ENCODE results near the gene DCAF10. TPM values are rescaled to one million over a fixed set of nuclear protein-coding genes. Genes with fewer than 3 reads are reported as not detected.
"Not testable (repeated sequence)": the region's sequence is repeated elsewhere in the genome, so short reads cannot be mapped to it uniquely, and the experiment has no call there.

Gene DCAF10
- total RNA-seq, 1 donor from 2014 or later, result 24.4 TPM

DNA sequence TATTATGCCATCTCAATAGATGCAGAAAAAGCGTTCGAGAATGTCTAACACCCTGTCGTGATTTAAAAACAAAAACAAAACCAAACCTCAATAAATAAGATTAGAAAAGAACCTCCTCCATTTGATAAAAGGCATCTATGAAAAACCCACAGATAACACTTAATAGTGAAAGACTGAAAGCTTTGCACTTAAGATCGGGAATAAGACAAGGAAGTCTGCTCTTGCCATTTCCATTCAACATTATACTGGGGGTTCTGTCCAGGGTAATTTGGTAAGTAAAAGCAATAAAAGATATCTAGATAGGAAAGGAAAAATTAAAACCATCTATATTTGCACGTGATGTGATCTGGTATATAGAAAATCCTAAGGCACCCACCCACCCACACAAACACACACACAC, 8.5 kb upstream of the DCAF10 start:
- ATAC-seq, result no peak

DNA sequence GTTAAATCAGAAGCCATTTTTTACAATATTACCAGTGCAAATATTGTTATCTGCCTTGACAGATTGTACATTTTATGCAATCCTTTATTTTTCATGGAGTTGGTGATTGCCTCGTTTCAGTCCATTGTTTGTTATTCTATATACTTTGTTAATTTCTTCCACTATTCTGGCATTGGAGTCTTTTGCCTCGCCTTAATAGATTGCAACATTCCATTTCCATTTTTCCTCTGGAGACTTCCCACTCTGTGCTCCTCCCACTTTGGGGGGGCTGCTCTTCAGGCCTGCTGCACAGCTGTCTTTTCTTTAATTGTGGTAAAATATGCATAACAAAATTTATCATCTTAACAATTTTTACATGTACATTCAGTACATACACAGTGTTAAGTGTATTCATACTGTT, 4.4 kb upstream of the DCAF10 start:
- no peak for ATAC-seq

DNA sequence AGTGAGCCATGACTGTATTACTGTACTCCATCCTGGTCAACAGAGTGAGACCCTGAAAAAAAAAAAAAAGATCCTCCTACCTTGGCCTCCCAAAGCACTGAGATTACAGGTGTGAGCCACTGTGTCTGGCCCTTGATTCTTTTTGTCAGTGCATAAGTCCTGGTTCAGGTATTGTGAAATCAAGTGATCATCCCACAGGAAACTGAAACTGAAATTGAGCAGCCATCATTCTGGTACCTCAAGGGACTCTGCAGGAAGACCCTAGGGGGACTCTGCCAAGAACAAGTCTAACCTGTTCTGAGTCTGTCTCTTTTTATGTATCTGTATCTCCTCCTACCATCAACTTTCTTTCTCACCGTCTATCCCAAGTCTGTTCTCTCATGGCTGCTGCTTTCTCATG, 1.9 kb upstream of the DCAF10 start:
- ATAC-seq, result no peak

DNA sequence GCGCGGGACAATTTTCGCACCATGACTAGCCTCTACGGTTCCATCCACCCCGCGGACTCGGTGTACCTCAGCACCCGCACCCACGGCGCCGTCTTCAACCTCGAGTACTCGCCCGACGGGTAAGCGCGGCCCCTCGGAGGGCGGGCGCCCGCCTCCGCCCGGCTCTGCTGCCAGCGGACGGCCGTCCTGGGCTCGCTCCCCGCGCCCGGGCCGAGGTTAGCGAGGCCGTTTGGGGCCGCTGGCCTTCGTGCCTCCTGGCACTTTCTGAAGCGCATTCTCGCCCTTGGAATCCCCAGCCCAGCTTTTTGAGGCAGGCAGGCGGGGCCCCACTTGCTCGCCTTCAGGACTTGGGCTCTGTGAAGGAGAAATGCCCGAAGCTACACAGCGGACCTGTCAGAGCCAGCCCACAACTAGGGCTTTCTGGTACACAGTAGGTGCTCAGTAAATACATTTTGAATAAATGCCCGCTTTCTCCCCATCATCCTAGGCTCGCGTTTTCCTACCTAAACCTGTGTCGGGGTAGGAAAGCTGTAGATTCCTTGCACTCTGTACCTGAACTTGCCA, 772 bp downstream of the DCAF10 start:
- ATAC-seq, result peak; percentile 36

DNA sequence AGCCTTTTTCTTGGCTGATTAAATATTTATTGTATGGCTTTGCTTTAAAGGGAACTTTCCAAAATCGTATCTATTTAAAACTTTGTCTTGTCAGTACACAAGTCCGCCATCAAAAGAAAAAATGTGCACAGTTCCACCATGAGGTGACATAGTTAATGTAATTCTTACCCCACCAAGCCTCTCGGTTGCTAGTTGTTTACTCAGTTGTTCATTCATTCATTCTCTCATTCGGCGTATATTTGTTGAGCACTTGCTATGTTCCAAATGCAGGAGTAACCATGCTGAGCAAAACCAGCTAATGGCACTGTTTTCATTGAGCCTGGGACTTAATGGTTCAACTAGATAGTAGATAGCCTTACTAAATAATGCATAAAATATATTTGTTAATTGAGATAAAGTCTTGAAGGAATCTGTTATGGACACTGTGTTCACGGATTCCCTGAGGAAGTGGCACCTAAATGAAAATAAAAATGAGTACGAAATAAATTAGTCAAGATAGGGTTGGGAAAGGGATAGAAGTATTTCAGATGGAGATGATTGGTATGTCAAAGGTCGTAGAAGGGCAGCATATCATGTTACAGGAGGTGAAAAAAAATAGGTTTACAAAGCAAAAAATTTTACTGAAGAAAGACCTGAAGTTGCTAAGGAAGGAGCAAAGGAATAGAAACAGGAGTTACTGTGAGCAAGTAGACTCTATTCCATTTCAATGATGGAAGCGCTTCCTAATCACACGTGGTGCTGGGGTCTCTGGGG, 1.5 kb downstream of the DCAF10 start:
- no peak for ATAC-seq

DNA sequence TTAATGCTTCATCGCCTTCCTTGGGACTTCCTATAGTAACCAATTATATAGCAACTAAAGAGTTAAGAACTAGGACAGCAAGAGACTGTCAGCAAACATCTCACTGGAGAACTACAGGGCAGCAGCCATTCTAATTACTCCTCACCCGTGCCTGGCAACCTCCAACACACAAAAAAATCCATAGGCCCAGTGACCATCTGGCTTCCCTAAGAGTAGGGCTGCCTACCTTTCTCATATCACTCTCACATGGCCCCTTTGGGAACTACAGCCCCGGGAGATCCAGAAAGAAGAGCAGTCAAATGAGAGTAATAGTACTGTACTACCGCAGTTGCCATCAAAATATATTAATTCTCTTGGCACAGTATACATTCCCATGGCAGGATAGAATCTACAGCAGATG, 5.7 kb downstream of the DCAF10 start:
- no peak for ATAC-seq

DNA sequence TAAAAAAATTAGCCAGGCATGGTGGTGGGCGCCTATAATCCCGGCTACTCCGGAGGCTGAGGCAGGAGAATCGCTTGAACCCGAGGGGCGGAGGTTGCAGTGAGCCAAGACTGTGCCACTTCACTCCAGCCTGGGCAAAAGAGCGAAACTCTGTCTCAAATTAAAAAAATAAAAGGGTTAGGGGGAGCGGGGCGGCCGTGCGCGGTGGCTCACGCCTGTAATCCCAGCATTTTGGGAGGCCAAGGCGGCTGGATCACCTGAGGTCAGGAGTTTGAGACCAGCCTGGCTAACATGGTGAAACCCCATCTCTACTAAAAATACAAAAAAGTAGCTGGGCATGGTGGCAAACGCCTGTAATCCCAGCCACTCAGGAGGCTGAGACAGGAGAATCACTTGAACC, 9.1 kb downstream of the DCAF10 start:
- not testable (repeated sequence) for ATAC-seq

DNA sequence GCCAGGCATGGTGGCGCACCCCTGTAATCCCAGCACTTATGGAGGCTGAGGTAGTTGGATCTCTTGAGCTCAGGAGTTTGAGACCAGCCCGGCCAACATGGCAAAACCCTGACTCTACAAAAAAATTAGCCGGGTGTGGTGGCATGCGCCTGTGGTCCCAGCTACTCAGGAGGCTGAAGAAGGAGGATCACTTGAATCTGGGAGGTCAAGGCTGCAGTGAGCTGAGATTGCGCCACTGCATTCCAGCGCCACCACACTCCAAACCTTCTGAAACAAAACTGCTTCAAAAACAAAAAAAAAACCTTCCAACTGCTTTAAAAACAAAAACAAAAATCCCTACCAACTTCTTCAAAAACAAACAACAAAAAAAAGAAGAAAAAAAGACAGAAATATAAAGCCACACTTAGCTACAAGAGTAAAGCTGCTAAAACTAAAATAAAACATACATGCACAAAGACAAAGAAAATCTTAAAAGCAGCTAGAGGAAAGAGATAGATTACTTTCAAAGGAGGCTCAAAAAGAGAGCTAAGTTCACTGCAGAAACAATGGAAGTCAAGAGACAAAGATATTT, 11.4 kb downstream of the DCAF10 start:
- ATAC-seq, result no peak

DNA sequence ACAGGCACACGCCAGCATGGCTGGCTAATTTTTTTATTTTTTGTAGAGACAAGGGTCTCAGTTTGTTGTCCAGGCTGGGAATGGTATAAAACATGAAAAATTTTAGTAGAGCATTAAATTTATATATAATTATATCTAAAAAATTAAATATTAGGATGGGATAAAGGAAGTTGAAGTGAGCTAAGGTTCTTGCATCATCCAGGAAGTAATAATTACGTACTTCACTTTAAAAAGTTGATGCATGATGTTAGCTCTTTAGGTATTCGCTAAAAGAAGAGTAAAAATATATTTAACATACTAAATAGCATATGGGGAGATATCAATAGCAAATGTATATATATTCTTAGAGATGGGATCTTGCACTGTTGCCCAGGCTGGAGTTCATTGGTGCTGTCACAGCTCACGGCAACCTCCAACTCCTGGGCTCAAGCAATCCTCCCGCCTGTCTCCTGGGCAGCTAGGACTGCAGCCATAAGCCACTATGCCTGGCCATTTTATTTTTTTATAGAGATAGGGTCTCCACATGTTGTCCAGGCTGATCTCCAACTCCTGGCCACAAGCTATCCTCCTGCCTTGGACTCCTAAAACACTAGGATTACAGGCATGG, 12.3 kb downstream of the DCAF10 start:
- ATAC-seq, result no peak

DNA sequence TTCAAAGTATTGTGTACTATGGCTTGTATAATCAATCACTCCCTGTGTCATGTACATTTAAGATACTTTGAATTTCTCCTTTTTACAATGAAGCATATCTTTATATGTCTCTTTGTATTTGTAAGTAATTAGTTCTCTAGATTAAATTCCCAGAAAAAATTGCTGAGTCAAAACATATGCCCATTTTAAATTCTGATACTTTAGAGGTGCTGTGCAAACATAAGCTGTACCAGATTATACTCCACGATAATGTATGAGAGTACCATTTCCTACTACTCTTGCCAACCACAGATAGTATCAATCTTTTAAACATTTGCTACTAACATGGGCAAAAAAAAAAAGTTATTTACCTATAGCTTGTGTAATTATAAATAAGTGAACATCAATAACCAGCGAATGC, 18.3 kb downstream of the DCAF10 start:
- ATAC-seq, result no peak

DNA sequence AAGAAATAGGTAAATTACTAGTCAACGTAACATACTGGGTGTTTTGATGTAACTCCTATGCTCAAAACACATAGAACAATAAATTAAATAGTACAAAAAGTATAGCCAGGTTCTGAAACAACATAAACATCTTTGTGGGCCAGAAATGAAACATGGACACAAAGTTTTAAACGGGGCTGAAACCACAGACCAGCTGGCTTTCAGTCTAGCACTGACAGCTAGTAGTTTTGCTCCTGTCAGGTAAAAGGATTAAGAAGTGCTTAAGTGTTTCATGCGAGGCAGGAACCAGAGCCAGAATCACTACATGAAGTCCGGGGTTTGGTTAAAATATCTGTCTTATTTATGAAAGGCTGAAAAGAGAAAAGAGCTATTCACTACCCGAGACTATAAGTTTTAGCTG, 19.5 kb downstream of the DCAF10 start:
- ATAC-seq, result no peak

DNA sequence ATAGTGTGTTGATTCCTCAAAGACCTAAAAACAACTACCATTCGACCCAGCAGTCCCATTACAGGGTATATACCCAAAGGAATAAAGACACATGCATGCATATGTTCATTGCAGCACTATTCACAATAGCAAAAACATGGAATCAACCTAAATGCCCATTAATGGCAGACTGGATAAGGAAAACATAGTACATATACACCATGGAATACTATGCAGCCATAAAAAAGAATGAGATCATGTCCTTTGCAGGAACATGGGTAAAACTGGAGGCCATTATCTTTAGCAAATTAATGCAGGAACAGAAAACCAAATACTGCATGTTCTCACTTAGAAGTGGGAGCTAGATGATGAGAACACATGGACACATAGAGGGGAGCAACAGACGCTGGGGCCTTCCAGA, 24.6 kb downstream of the DCAF10 start:
- ATAC-seq, result not testable (repeated sequence)

DNA sequence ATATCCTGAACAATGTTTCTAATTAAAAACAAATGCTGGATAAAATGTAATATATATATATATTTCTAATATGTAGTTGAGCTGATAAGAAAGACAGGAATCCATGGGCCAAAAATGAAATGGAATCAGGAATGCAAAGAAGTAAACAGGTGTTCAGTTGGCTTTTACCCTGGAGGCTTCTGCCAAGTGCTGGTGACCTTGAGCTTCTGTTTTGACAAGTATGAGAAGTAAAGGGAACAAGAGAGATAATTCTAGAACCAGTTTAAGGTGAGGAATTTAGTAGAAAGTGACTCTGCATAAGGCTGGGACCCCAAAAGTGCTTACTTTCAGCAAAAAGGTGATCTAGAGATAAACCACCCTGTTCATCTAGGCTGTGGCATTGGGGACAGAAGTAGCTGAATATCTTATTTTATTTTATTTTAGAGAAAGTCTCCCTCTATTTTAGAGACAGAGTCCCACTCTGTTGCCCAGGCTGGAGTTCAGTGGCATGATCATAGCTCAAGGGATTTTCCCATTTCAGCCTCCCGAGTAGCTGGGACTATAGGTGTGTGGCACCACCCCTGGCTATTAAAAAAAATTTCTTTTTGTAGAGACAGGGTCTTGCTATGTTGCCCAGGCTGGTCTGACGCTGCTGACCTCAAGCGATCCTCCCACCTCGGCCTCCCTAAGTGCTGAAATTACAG, 27.0 kb downstream of the DCAF10 start:
- no peak for ATAC-seq

DNA sequence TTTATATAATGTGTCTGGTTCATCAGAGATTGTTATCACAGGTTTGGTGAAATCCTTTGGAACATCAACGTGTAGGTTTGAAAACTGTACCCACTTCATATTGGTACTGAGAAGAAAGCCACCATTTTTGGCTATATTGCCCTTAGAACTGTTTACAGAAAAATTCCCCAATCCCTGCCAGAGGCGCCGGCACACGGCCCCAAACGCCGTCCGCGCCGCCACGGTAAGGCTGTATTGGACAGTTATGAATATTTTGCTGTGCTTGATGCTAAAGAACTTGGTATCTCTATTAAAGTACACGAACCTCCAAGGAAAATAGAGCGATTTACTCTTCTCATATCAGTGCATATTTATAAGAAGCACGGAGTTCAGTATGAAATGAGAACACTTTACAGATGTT, 35.2 kb downstream of the DCAF10 start:
- ATAC-seq, result no peak

DNA sequence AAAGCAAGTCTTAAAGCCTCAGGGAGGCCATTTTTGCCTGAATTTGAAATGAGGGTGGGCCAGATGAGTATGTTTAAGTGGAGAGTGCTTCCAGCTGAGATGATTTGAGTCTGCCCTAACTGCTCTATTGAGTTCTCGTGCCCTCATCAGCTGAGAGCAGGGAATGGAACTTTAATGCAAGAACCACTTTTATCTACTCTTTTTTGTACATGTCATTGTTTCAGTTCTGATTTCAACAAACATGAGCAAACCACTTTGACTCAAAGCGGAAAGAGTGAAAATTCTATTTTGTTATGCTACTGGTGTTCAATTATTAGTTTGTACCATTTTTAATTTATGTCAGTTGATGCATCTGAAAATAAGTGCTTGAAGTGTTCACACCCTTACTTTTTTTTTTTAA, 35.8 kb downstream of the DCAF10 start:
- no peak for ATAC-seq

DNA sequence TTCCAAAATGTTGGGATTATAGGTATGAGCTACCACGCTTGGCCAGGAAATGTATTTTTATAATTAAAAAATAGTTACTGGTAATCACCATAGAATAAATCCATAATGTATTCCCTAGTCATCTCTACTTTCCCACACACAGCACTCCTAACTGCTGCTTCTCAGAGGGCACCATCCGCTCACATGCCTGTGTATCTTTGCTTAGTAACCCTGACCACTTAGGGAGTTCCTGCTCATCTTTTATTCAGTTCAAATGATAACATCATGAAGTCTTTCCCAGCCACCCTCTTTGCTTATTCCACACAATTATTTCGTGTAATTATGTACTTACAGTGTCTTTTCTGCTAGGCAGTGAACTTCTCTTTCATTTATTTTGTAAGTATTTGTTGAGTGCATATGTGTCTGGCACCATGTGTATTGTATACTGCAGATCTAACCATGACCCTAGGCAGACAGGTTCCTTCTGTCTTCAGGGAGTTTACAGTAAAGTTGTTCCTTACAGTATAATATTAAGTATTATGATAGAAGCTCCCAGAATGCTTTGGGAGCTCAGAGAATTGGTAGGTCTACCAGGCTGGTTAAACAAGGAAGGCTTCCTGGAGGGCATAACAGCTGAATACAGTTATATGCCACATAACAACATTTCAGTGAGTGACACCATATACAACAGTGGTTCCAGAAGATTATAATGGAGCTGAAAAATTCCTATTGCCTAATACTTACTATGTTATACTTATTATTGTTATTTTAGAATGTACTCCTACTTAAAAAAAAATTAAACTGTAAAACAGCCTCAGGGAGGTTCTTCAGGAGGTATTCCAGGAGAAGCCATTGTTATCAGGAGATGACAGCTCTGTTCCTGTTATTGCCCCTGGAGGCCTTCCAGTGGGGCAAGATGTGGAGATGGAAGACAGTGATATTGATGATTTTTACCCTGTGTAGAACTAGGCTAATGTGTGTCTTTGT, 39.2 kb downstream of the DCAF10 start:
- ATAC-seq, result no peak

DNA sequence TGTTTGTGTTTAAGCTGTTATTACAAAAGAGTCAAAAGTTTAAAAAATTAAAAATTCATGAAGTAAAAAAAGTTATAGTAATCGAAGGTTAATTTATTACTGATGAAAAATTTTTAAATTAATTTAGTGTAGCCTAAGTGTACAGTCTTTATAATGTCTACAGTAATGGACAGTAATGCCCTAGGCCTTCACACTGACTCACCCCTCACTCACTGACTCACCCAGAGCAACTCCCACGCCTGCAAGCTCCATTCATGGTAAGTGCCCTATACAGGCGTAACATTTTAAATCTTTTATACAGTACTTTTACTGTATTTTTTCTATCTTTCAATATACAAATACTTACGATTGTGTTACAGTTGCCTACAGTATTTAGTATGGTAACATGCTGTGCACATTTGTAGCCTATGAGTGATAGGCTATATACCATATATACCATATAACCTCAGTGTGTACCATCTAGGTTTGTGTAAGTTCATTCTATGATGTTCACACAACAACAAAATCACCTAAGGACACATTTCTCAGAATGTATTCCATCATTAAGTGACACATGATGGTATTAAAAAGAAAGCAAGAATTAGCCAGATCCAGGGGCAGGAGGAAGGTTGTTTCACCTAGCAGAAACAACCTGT, 40.1 kb downstream of the DCAF10 start:
- peak; percentile 84 for ATAC-seq

DNA sequence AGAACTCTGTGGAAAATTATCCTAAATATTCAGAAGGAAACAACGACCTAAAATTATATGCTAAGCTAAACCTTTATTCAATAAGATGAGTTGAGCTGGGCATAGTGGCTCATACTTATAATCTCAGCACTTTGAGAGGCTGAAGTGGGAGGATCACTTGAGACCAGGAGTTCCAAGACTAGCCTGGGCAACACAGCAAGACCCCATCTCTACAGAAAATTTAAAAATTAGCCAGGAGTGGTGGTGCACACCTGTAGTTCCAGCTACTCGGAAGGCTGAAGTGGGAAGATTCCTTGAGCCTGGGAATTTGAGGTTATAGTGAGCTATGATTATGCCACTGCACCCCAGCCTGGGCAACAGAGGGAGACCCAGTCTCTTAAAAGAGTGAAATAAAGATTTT, 51.6 kb downstream of the DCAF10 start:
- ATAC-seq, result no peak

DNA sequence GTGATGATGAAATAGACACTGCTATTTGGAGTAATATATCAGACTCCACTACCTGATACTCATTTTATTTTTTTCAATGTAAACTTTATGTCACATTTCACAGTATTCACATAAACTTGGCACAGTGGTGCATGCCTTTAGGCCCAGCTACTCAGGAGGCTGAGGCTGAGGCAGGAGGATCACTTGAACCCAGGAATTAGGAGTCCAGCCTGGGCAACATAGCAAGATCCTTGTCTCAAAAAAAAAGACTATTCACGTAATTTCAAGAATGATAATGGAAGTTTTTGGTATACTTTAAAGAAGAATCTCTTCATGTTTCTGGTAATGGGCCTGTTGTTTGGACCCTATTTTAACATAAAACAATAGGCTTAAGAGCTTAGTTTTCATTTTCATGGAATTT, 56.0 kb downstream of the DCAF10 start:
- ATAC-seq, result no peak

DNA sequence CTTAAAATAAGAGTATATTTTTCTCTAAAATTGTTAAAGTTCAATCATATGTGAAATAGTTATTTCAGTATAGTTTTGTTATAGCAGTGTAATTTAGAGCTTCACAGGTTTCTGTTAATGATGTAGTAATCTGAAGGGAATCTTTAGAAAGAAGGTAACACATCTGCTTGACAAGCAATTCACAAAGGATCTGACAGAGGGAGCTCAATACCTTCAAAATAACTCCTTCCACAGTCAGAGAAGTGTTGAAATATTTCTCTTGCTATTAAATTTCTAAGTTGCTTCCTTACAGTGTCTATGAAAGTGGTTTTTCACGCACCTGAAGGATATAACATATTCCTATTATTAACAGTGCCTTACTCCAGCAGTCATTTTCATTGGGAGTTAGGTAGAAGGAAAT, 58.4 kb downstream of the DCAF10 start:
- ATAC-seq, result no peak

DNA sequence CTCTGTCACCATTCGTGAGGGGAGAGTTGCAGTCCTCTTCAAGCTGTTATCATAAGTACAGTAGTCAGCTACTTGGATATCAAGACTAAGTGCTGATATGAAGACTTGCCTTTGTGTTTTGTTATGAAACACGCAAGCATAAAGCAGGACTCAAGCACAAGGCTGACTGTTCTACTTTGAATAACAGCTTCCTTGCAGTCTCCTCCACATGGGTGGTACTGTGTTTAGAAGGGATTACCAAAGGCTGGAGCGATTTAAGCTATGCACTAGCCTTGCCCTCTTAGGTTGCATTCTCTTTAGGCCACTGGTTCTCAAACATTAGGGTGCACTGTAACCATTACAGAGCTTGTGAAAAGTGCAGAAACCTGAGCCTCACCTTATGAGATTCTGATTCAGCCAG, 61.9 kb downstream of the DCAF10 start:
- ATAC-seq, result no peak

Data from esophagus mucosa (tissue), 1 donor.